Ishikawa (cell line): Measurements from ENCODE around the gene NTNG1.

ENCODE experiments used
- CEBPB ChIP-seq: IDR thresholded peaks from 2 replicates; pipeline ENCODE4 v1.6.1; 2012
- CREB1 ChIP-seq: IDR thresholded peaks from 2 replicates; pipeline ENCODE4 v1.6.1; 2012; ENCODE audit warnings: low read depth
- EGR1 ChIP-seq: IDR thresholded peaks from 2 replicates; pipeline ENCODE4 v1.6.1; 2012
- EP300 ChIP-seq: IDR thresholded peaks from 2 replicates; pipeline ENCODE4 v1.6.1; 2012; ENCODE audit warnings: borderline replicate concordance
- FOXM1 ChIP-seq: IDR thresholded peaks from 2 replicates; pipeline ENCODE4 v1.6.1; 2012; ENCODE audit warnings: low read depth, borderline replicate concordance
- MAX ChIP-seq: IDR thresholded peaks from 2 replicates; pipeline ENCODE4 v1.6.1; 2012
- NFIC ChIP-seq: IDR thresholded peaks from 2 replicates; pipeline ENCODE4 v1.6.1; 2012
- RAD21 ChIP-seq: IDR thresholded peaks from 2 replicates; pipeline ENCODE4 v1.6.1; 2012; ENCODE audit warnings: low read depth
- REST ChIP-seq: IDR thresholded peaks from 2 replicates; pipeline ENCODE4 v1.6.1; 2012; ENCODE audit warnings: low read depth, mild to moderate bottlenecking
- TAF1 ChIP-seq: IDR thresholded peaks from 2 replicates; pipeline ENCODE4 v1.6.1; 2012; ENCODE audit warnings: low read depth, mild to moderate bottlenecking
- TCF12 ChIP-seq: IDR thresholded peaks from 2 replicates; pipeline ENCODE4 v1.6.1; 2012; ENCODE audit warnings: low read depth
- TEAD4 ChIP-seq: IDR thresholded peaks from 2 replicates; pipeline ENCODE4 v1.6.1; 2012
- USF1 ChIP-seq: IDR thresholded peaks from 2 replicates; pipeline ENCODE4 v1.6.1; 2012
- YY1 ChIP-seq: IDR thresholded peaks from 2 replicates; pipeline ENCODE4 v1.6.1; 2012; ENCODE audit warnings: low read depth
- ZBTB7A ChIP-seq: IDR thresholded peaks from 2 replicates; pipeline ENCODE4 v1.6.1; 2012; ENCODE audit warnings: low read depth

The NTNG1 gene

GRCh38 chr1:107243461-107243860 lies 102.6 kb downstream of the NTNG1 start:
- TF ChIP-seq MAX = no peak
- TF ChIP-seq NFIC = no peak
- no peak for TF ChIP-seq TEAD4
- no peak for TF ChIP-seq EGR1
- TF ChIP-seq CREB1 = no peak
- no peak for TF ChIP-seq TCF12
- no peak for TF ChIP-seq YY1
- no peak for TF ChIP-seq CEBPB

GRCh38 chr1:107244709-107245500 lies 104.1 kb downstream of the NTNG1 start:
- TF ChIP-seq RAD21 (no peak), EP300 (no peak), FOXM1 (no peak), ZBTB7A (no peak), TCF12 (no peak), CEBPB (no peak), TAF1 (no peak), NFIC (no peak), YY1 (no peak), USF1 (no peak), TEAD4 (no peak), REST (no peak), CREB1 (no peak), MAX (no peak), EGR1 (no peak)

GRCh38 chr1:107246775-107247345 lies 106.0 kb downstream of the NTNG1 start:
- TF ChIP-seq ZBTB7A = no peak
- TF ChIP-seq YY1 = no peak
- TF ChIP-seq TCF12 = no peak
- no peak for TF ChIP-seq REST
- TF ChIP-seq NFIC = no peak
- no peak for TF ChIP-seq FOXM1
- TF ChIP-seq CREB1 = no peak
- TF ChIP-seq MAX = no peak
- no peak for TF ChIP-seq TEAD4
- TF ChIP-seq EP300 = no peak
- TF ChIP-seq CEBPB = no peak

GRCh38 chr1:107247679-107248078 lies 106.8 kb downstream of the NTNG1 start:
- TF ChIP-seq ZBTB7A (no peak), USF1 (no peak), CEBPB (no peak), TAF1 (no peak), MAX (no peak)

GRCh38 chr1:107250169-107250568 lies 109.3 kb downstream of the NTNG1 start:
- no peak; the same call in 1 of the 2 replicates for TF ChIP-seq EP300
- TF ChIP-seq EGR1 = no peak
- no peak for TF ChIP-seq ZBTB7A
- TF ChIP-seq FOXM1 = no peak
- TF ChIP-seq MAX = no peak
- TF ChIP-seq TEAD4 = no peak
- TF ChIP-seq CEBPB = no peak
- TF ChIP-seq CREB1 = no peak
- no peak for TF ChIP-seq TAF1
- TF ChIP-seq REST = no peak
- TF ChIP-seq USF1 = no peak
- no peak for TF ChIP-seq TCF12
- TF ChIP-seq YY1 = no peak
